A549 (cell line): ENCODE measurements around the gene AGRP. TPM values are rescaled to one million over a fixed set of nuclear protein-coding genes. Genes with fewer than 3 reads are reported as not detected.
"Not testable (repeated sequence)": the region's sequence is repeated elsewhere in the genome, so short reads cannot be mapped to it uniquely, and the experiment has no call there.

Experiments
- ATAC-seq, 2 experiments: fragments of 200-7000 bp in 1 of 2; fragments of >200 bp in 1 of 2; cut with Nextera tagmentation in 1 of 2; cut with Tn5 transposase in 1 of 2; 3 replicates each; pipeline versions ENCODE4 v1.8.0 to v1.9.1; 2018 to 2020; ENCODE audit warnings: mild to moderate bottlenecking in 1 of 2, moderate library complexity in 1 of 2
- CTCF ChIA-PET: fragments of 300-600 bp; sonication (Branson Sonifier 250); formaldehyde crosslinking; extraction: SDS; loops from one replicate; lab custom pipeline; 2021; ENCODE audit warnings: antibody characterized with exemption, inconsistent platforms; lab: Yijun Ruan, JAX
- POLR2A ChIA-PET: fragments of 350-600 bp; formaldehyde crosslinking; extraction: SDS; loops from one replicate; lab custom pipeline; 2021; ENCODE audit warnings: antibody characterized with exemption, inconsistent platforms; lab: Yijun Ruan, JAX
- DNase-seq, 2 experiments: peaks; one replicate each; pipeline versions ENCODE4 v3.0.0 to v3.0.0-alpha.2; 2011 to 2016; ENCODE audit warnings: low read depth in 1 of 2, low spot score in 1 of 2
- FAIRE-seq: peaks from 2 replicates; lab custom pipeline; 2011; peaks lifted over from hg19 to GRCh38; lab: Jason Lieb, UNC
- H3K27ac ChIP-seq, 2 experiments: fragments of >200 bp; sonication (Bioruptor Twin); formaldehyde crosslinking; 3 replicates each; pipeline ENCODE4 v1.5.1; 2016 to 2017
- H3K4me1 ChIP-seq: fragments of >200 bp; sonication (Bioruptor Twin); formaldehyde crosslinking; 3 replicates; pipeline ENCODE4 v1.6.1; 2016
- H3K4me2 ChIP-seq: fragments of >200 bp; sonication (Bioruptor Twin); formaldehyde crosslinking; 3 replicates; pipeline ENCODE4 v1.6.1; 2016
- H3K4me3 ChIP-seq: fragments of >200 bp; sonication (Bioruptor Twin); formaldehyde crosslinking; 3 replicates; pipeline ENCODE4 v1.5.1; 2016
- H3K9me3 ChIP-seq: fragments of >200 bp; sonication (Bioruptor Twin); formaldehyde crosslinking; 3 replicates; pipeline ENCODE4 v1.6.1; 2016
- CBX2 ChIP-seq: fragments of 200-600 bp; sonication (generic); IDR thresholded peaks from 2 replicates; pipeline ENCODE4 v1.6.1; 2016; ENCODE audit warnings: low read depth, mild to moderate bottlenecking, borderline replicate concordance
- CEBPB ChIP-seq, 2 experiments: fragments of >200 bp in 1 of 2; sonication (Bioruptor Twin) in 1 of 2; formaldehyde crosslinking in 1 of 2; IDR thresholded peaks; 2 replicates each; pipeline ENCODE4 v1.6.1; 2012 to 2016
- CHD2 ChIP-seq: fragments of 150-350 bp; IDR thresholded peaks from 2 replicates; pipeline ENCODE4 v1.6.1; 2014; ENCODE audit warnings: low read length; ENCODE audit not compliant: partially characterized antibody
- CTCF ChIP-seq: fragments of >200 bp; sonication (Bioruptor Twin); formaldehyde crosslinking; IDR thresholded peaks from 3 replicates; pipeline ENCODE4 v1.5.1; 2016
- EHMT2 ChIP-seq: fragments of 200-600 bp; sonication (generic); IDR thresholded peaks from 2 replicates; pipeline ENCODE4 v1.6.1; 2016; ENCODE audit warnings: antibody characterized with exemption, low read depth, mild to moderate bottlenecking, moderate library complexity
- FOXS1 ChIP-seq: fragments of 250-450 bp; sonication (Bioruptor Pico); IDR thresholded peaks from 2 replicates; pipeline ENCODE4 v1.5.0; 2020; ENCODE audit warnings: mild to moderate bottlenecking, moderate library complexity
- GATA3 ChIP-seq: IDR thresholded peaks from 2 replicates; pipeline ENCODE4 v1.6.1; 2012; ENCODE audit warnings: borderline replicate concordance
- HMGXB4 ChIP-seq: fragments of 250-450 bp; sonication (Bioruptor Pico); IDR thresholded peaks from 2 replicates; pipeline ENCODE4 v1.5.0; 2021; ENCODE audit warnings: mild to moderate bottlenecking, moderate library complexity, borderline replicate concordance
- KDM5A ChIP-seq: fragments of 200-600 bp; sonication (generic); IDR thresholded peaks from 2 replicates; pipeline ENCODE4 v1.6.1; 2016; ENCODE audit warnings: antibody characterized with exemption, mild to moderate bottlenecking
- MYC ChIP-seq: IDR thresholded peaks from 2 replicates; pipeline ENCODE4 v1.6.1; 2012; ENCODE audit warnings: mild to moderate bottlenecking, inconsistent platforms, low read length, improper control_type of control experiment, borderline replicate concordance
- NR3C1 ChIP-seq: fragments of >200 bp; sonication (Bioruptor Twin); formaldehyde crosslinking; IDR thresholded peaks from 3 replicates; pipeline ENCODE4 v1.6.1; 2017
- RAD21 ChIP-seq, 2 experiments: fragments of >200 bp in 1 of 2; sonication (Bioruptor Twin) in 1 of 2; formaldehyde crosslinking in 1 of 2; IDR thresholded peaks in 1 of 2; conservative IDR thresholded peaks in 1 of 2; 2 replicates in 1 of 2; 3 replicates in 1 of 2; pipeline ENCODE4 v1.6.1; 2012 to 2018; ENCODE audit warnings: inconsistent platforms in 1 of 2
- TP53 ChIP-seq: fragments of 250-450 bp; sonication (Bioruptor Pico); IDR thresholded peaks from 2 replicates; pipeline ENCODE4 v1.5.0; 2021; ENCODE audit warnings: mild to moderate bottlenecking, moderate library complexity
- USF2 ChIP-seq: fragments of 450-650 bp; IDR thresholded peaks from 2 replicates; pipeline ENCODE4 v1.6.1; 2014; ENCODE audit warnings: antibody characterized with exemption
- ZC3H11A ChIP-seq: fragments of 450-650 bp; IDR thresholded peaks from 2 replicates; pipeline ENCODE4 v1.6.1; 2014; ENCODE audit warnings: antibody characterized with exemption, mild to moderate bottlenecking
- ZFP36 ChIP-seq: fragments of 450-650 bp; IDR thresholded peaks from 2 replicates; pipeline ENCODE4 v1.6.1; 2014; ENCODE audit warnings: borderline replicate concordance; ENCODE audit not compliant: partially characterized antibody
- ZNF302 ChIP-seq: fragments of 250-450 bp; sonication (Bioruptor Pico); IDR thresholded peaks from 2 replicates; pipeline ENCODE4 v1.9.0; 2021; ENCODE audit warnings: inconsistent platforms, mild to moderate bottlenecking, moderate library complexity
- ZSCAN20 ChIP-seq: fragments of 250-450 bp; sonication (Bioruptor Pico); IDR thresholded peaks from 2 replicates; pipeline ENCODE4 v1.8.0; 2022; ENCODE audit warnings: mild to moderate bottlenecking, moderate library complexity
- WGBS: methylation state at CpG from one replicate; pipeline ENCODE4 v1.1.6; 2017; ENCODE audit errors: missing lambda C conversion rate; 5-methylcytosine and 5-hydroxymethylcytosine counted together
- polyA plus RNA-seq, 4 experiments: library from polyadenylated mRNA; depleted of rRNA in 3 of 4; stranded (reverse); fragments of >200 nt; fragmentation: RNase III in 1 of 4; extraction: RNeasy Plus Mini Kit Qiagen cat#74134 plus additional on column Dnase treatment in 1 of 4; gene quantifications; 2 replicates in 3 of 4; 3 replicates in 1 of 4; pipeline ENCODE4 v1.2.3, GENCODE V29; 2011 to 2017
- TF ChIP-seq, protein P1 (sequence below): fragments of >200 bp; sonication (Bioruptor Twin); formaldehyde crosslinking; IDR thresholded peaks from 3 replicates; pipeline ENCODE4 v1.6.1; 2016
- TF ChIP-seq, protein P2 (sequence below): IDR thresholded peaks from 2 replicates; pipeline ENCODE4 v1.6.1; 2012
- TF ChIP-seq, protein P3 (sequence below): IDR thresholded peaks from 2 replicates; pipeline ENCODE4 v1.6.1; 2012
- TF ChIP-seq, protein P4 (sequence below): fragments of >200 bp; sonication (Bioruptor Twin); formaldehyde crosslinking; IDR thresholded peaks from 2 replicates; pipeline ENCODE4 v1.6.1; 2016

AGRP gene
- polyA plus RNA-seq, 2 of the 4 experiments (the other 2 are of a cell fraction): not detected

DNA sequence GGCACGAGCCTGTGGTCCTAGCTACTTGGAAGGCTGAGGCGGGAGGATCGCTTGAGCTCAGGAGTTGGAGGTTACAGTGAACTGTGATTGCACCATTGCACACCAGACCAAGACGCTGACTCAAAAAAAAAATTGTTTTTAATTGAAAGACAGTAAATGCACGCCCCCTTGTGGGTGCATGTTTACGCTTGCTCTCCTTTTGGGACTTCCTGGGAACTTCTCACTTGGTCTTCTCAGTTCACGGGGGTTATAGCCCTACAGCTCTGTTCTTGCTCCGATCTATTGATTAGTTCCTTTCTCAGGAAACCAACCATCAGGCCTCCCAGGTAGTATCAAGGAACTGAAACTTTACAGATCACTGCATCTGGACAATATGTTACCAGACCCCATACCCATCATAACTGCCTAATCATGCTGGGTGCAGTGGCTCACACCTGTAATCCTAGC lies 31.1 kb upstream of the AGRP start (continued):
- TF ChIP-seq HMGXB4 (CRISPR knock-in tag) (no peak), CEBPB (IDR thresholded peaks at IDR 0.05) (peak; percentile 22 to 78; a peak in 3 of 4 replicates), RAD21 (conservative IDR thresholded peaks at IDR 0.05 in 1 of 2, IDR thresholded peaks at IDR 0.05 in 1 of 2) (peak; percentile 71)

DNA sequence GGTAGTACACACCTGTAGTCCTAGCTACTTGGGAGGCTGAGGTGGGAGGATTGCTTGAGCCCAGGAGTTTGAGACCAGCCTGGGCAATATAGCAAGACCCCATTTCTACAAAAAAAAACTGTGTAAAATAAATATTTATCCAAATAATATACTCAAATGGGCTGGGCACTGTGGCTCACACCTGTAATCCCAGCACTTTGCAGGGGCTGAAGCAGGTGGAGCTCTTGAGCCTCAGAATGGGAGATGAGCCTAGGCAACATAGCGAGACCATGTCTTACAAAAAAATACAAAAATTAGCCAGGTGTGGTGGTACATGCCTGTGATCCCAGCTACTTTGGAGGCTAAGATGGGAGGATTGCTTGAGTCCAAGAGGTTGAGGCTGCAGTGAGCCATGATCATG lies 30.5 kb upstream of the AGRP start:
- peak in 1 of 2 experiments; percentile 35; a peak in 3 of 6 replicates for ATAC-seq
- Histone ChIP-seq H3K27ac (0 out of 6 replicates have a peak overlapping the region, but pooled peaks of 1 of the 2 experiments have one; percentile 23), H3K4me2 (peak overlapping the region; percentile 42; the same call in 2 of the 3 replicates), H3K4me1 (peaks cover 30% of the 10 kb centered on the region)
- H3K4me3 ChIP-seq, FAIRE-seq, H3K9me3 ChIP-seq, POLR2A ChIA-PET, DNase-seq: not testable (repeated sequence)
- CTCF ChIA-PET: interaction anchor here (0.7 to 11.1 kb wide), 29 partner anchors 8 to 290 kb away, joined by 3 to 278 read pairs (median 5); partner anchors contain the start of genes AGRP, ATP6V0D1, CTCF and PARD6A
- WGBS: 93% methylated on average over 1 of the region's 1 CpG

GRCh38 chr16:67509016-67509415 lies 25.7 kb upstream of the AGRP start:
- H3K4me3 ChIP-seq: no peak overlapping the region
- TF ChIP-seq ZFP36: no peak
- no peak for TF ChIP-seq ZNF302 (CRISPR knock-in tag)
- TF ChIP-seq USF2: no peak
- TF ChIP-seq KDM5A: no peak
- TF ChIP-seq ZSCAN20: no peak
- no peak for TF ChIP-seq ZC3H11A
- no peak for TF ChIP-seq TP53
- TF ChIP-seq GATA3: no peak
- TF ChIP-seq, protein P1, sequence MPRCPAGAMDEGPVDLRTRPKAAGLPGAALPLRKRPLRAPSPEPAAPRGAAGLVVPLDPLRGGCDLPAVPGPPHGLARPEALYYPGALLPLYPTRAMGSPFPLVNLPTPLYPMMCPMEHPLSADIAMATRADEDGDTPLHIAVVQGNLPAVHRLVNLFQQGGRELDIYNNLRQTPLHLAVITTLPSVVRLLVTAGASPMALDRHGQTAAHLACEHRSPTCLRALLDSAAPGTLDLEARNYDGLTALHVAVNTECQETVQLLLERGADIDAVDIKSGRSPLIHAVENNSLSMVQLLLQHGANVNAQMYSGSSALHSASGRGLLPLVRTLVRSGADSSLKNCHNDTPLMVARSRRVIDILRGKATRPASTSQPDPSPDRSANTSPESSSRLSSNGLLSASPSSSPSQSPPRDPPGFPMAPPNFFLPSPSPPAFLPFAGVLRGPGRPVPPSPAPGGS: no peak
- TF ChIP-seq MYC: no peak
- TF ChIP-seq NR3C1: no peak
- no peak for TF ChIP-seq CBX2
- TF ChIP-seq, protein P2, sequence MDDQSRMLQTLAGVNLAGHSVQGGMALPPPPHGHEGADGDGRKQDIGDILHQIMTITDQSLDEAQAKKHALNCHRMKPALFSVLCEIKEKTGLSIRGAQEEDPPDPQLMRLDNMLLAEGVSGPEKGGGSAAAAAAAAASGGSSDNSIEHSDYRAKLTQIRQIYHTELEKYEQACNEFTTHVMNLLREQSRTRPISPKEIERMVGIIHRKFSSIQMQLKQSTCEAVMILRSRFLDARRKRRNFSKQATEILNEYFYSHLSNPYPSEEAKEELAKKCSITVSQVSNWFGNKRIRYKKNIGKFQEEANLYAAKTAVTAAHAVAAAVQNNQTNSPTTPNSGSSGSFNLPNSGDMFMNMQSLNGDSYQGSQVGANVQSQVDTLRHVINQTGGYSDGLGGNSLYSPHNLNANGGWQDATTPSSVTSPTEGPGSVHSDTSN: no peak
- no peak for TF ChIP-seq HMGXB4 (CRISPR knock-in tag)
- TF ChIP-seq, protein P3, sequence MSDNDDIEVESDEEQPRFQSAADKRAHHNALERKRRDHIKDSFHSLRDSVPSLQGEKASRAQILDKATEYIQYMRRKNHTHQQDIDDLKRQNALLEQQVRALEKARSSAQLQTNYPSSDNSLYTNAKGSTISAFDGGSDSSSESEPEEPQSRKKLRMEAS: no peak
- no peak for TF ChIP-seq EHMT2
- no peak for TF ChIP-seq CHD2
- TF ChIP-seq CTCF: no peak
- no peak for TF ChIP-seq FOXS1 (CRISPR knock-in tag)
- TF ChIP-seq, protein P4, sequence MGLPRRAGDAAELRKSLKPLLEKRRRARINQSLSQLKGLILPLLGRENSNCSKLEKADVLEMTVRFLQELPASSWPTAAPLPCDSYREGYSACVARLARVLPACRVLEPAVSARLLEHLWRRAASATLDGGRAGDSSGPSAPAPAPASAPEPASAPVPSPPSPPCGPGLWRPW: no peak
- no peak overlapping the region for H3K27ac ChIP-seq
- peaks cover 8% of the 10 kb centered on the region; the same call in 1 of the 3 replicates for H3K4me1 ChIP-seq
- ATAC-seq: no peak
- POLR2A ChIA-PET: no interaction called here
- H3K4me2 ChIP-seq: no peak overlapping the region
- 73% methylated on average over 4 of the region's 4 CpGs for WGBS
- CTCF ChIA-PET: interaction anchor here (0.7 to 11.1 kb wide), 7 partner anchors 8 to 154 kb away, joined by 3 to 278 read pairs (median 6); partner anchors contain the start of genes AGRP and ATP6V0D1
- H3K9me3 ChIP-seq: no peaks in the 10 kb centered on the region
- DNase-seq: no peak
- no peak for FAIRE-seq
